HCT116 (cell line): Measurements from ENCODE around the gene MCC. TPM values are rescaled to one million over a fixed set of nuclear protein-coding genes. Genes with fewer than 3 reads are reported as not detected.

Source experiments
- ATAC-seq: fragments of 200-7000 bp; cut with Tn5 transposase; 2 replicates; pipeline ENCODE4 v1.9.1; 2020; ENCODE audit warnings: mild to moderate bottlenecking, moderate library complexity
- BruUV-seq: library from RNA; stranded (reverse); fragments of 400-500 nt; replicated peaks from 2 replicates; lab custom pipeline; 2021; lab: Mats Ljungman, UMichigan
- CTCF ChIA-PET: fragments of 300-600 bp; sonication (Branson Sonifier 250); formaldehyde crosslinking; loops from one replicate; lab custom pipeline; 2021; ENCODE audit warnings: antibody characterized with exemption; lab: Charles Lee
- POLR2A ChIA-PET: fragments of 300-600, 350-600 bp; sonication (Branson Sonifier 250); formaldehyde crosslinking; loops from one replicate; lab custom pipeline; 2021; ENCODE audit warnings: antibody characterized with exemption; lab: Charles Lee
- RAD21 ChIA-PET, 2 experiments: fragments of 300-600 bp; sonication (Branson Sonifier 250); formaldehyde crosslinking; loops; one replicate each; lab custom pipeline; 2023; ENCODE audit warnings: low total read pairs in 2 of 2; ENCODE audit not compliant: uncharacterized antibody in 2 of 2, unreplicated experiment in 2 of 2, low non-redundant PET in 1 of 2; lab: Charles Lee
- DNase-seq: peaks from one replicate; pipeline ENCODE4 v3.0.0-alpha.2; 2010; ENCODE audit warnings: low read depth, low spot score
- H2AFZ ChIP-seq: fragments of 200-600 bp; shearing (Covaris generic), sonication (generic); 2 replicates; pipeline ENCODE4 v1.6.1; 2017; ENCODE audit warnings: low read depth, mixed run types, mixed read lengths, antibody characterized with exemption, low read length; ENCODE audit not compliant: poor library complexity, severe bottlenecking
- H3K27ac ChIP-seq: 2 replicates; pipeline ENCODE4 v1.5.1; 2012; ENCODE audit warnings: low read depth, low read length
- H3K27me3 ChIP-seq: fragments of 200-600 bp; sonication (generic); 2 replicates; pipeline ENCODE4 v1.6.1; 2016; ENCODE audit warnings: mixed run types, low read length, mixed read lengths; ENCODE audit not compliant: insufficient read depth
- H3K36me3 ChIP-seq, 2 experiments: fragments of 200-500 bp in 1 of 2; fragments of 200-600 bp in 1 of 2; sonication (Bioruptor generic) in 1 of 2; sonication (generic) in 1 of 2; 2 replicates each; pipeline versions ENCODE4 v1.5.1 to v1.6.1; 2014 to 2016; ENCODE audit warnings: low read length in 2 of 2, inconsistent platforms in 1 of 2, mixed read lengths in 1 of 2, mixed run types in 1 of 2; ENCODE audit not compliant: insufficient read depth in 2 of 2, control insufficient read depth in 1 of 2
- H3K4me1 ChIP-seq, 2 experiments: fragments of 200-600 bp in 1 of 2; sonication (generic) in 1 of 2; 2 replicates each; pipeline versions ENCODE4 v1.5.1 to v1.6.1; 2012 to 2017; ENCODE audit warnings: low read length in 2 of 2, inconsistent platforms in 1 of 2, mild to moderate bottlenecking in 1 of 2, mixed read lengths in 1 of 2, mixed run types in 1 of 2, moderate library complexity in 1 of 2; ENCODE audit not compliant: insufficient read depth in 2 of 2, control insufficient read depth in 1 of 2
- H3K4me2 ChIP-seq: fragments of 200-600 bp; sonication (generic); 2 replicates; pipeline ENCODE4 v1.6.1; 2017; ENCODE audit warnings: mixed run types, low read length, mixed read lengths
- H3K4me3 ChIP-seq, 2 experiments: fragments of 200-600 bp in 1 of 2; sonication (generic) in 1 of 2; replicated peaks in 1 of 2; 2 replicates each; pipeline ENCODE4 v1.5.1; 2011 to 2016; ENCODE audit warnings: low read length in 2 of 2, control low read depth in 1 of 2, low read depth in 1 of 2, mild to moderate bottlenecking in 1 of 2, mixed read lengths in 1 of 2, mixed run types in 1 of 2
- H3K79me2 ChIP-seq: fragments of 200-600 bp; sonication (generic); 2 replicates; pipeline ENCODE4 v1.6.1; 2017; ENCODE audit warnings: mild to moderate bottlenecking, mixed run types, low read length, moderate library complexity, mixed read lengths; ENCODE audit not compliant: insufficient read depth
- H3K9ac ChIP-seq: fragments of 200-600 bp; sonication (generic); 2 replicates; pipeline ENCODE4 v1.6.1; 2016; ENCODE audit warnings: low read length, mixed read lengths
- H3K9me2 ChIP-seq: fragments of 200-600 bp; sonication (generic), shearing (Covaris generic); 2 replicates; pipeline ENCODE4 v1.6.1; 2017; ENCODE audit warnings: mixed run types, mild to moderate bottlenecking, moderate library complexity; ENCODE audit not compliant: insufficient read depth
- H3K9me3 ChIP-seq, 2 experiments: fragments of 200-500 bp in 1 of 2; fragments of 200-600 bp in 1 of 2; sonication (Bioruptor generic) in 1 of 2; sonication (generic) in 1 of 2; 2 replicates each; pipeline ENCODE4 v1.6.1; 2014 to 2017; ENCODE audit warnings: low read length in 2 of 2, mixed read lengths in 2 of 2, inconsistent platforms in 1 of 2, low read depth in 1 of 2, mild to moderate bottlenecking in 1 of 2, mixed run types in 1 of 2, moderate library complexity in 1 of 2; ENCODE audit not compliant: control insufficient read depth in 1 of 2, insufficient read depth in 1 of 2
- H4K20me1 ChIP-seq: fragments of 200-600 bp; sonication (generic), shearing (Covaris generic); 2 replicates; pipeline ENCODE4 v1.6.1; 2017; ENCODE audit warnings: mixed run types, mild to moderate bottlenecking, moderate library complexity; ENCODE audit not compliant: insufficient read depth
- ATF3 ChIP-seq: IDR thresholded peaks from 2 replicates; pipeline ENCODE4 v1.6.1; 2012
- CBX3 ChIP-seq: IDR thresholded peaks from 2 replicates; pipeline ENCODE4 v1.6.1; 2012; ENCODE audit warnings: low read depth
- EGR1 ChIP-seq: IDR thresholded peaks from 2 replicates; pipeline ENCODE4 v1.6.1; 2012; ENCODE audit warnings: low read depth
- ELF1 ChIP-seq: IDR thresholded peaks from 2 replicates; pipeline ENCODE4 v1.6.1; 2012; ENCODE audit warnings: low read depth, borderline replicate concordance
- EZH2 ChIP-seq: fragments of 200-600 bp; sonication (generic); IDR thresholded peaks from 2 replicates; pipeline ENCODE4 v1.6.1; 2017; ENCODE audit warnings: antibody characterized with exemption, mixed run types
- EZH2phosphoT487 ChIP-seq: fragments of 200-600 bp; IDR thresholded peaks from 2 replicates; pipeline ENCODE4 v1.6.1; 2018; ENCODE audit warnings: antibody characterized with exemption, borderline replicate concordance
- FOSL1 ChIP-seq: IDR thresholded peaks from 2 replicates; pipeline ENCODE4 v1.6.1; 2012; ENCODE audit warnings: low read depth
- JUND ChIP-seq: IDR thresholded peaks from 2 replicates; pipeline ENCODE4 v1.6.1; 2012
- MAX ChIP-seq: IDR thresholded peaks from 2 replicates; pipeline ENCODE4 v1.6.1; 2012
- POLR2AphosphoS5 ChIP-seq: IDR thresholded peaks from 2 replicates; pipeline ENCODE4 v1.6.1; 2011; ENCODE audit warnings: mild to moderate bottlenecking, low read depth, low read length, moderate library complexity
- REST ChIP-seq: IDR thresholded peaks from 2 replicates; pipeline ENCODE4 v1.6.1; 2012; ENCODE audit warnings: low read depth
- SP1 ChIP-seq: IDR thresholded peaks from 2 replicates; pipeline ENCODE4 v1.6.1; 2012; ENCODE audit warnings: low read depth
- TCF7L2 ChIP-seq: IDR thresholded peaks from 2 replicates; pipeline ENCODE4 v1.7.0; 2011; ENCODE audit warnings: borderline replicate concordance, inconsistent platforms; ENCODE audit not compliant: insufficient read depth, insufficient read length; ENCODE audit errors: extremely low read depth
- YY1 ChIP-seq: IDR thresholded peaks from 2 replicates; pipeline ENCODE4 v1.6.1; 2011; ENCODE audit warnings: low read length, low read depth, moderate library complexity, mild to moderate bottlenecking; ENCODE audit not compliant: insufficient replicate concordance; ENCODE audit errors: extremely low read depth
- intact Hi-C: fragments of 100-400 bp; cut with micrococcal nuclease; formaldehyde crosslinking; loops from 2 replicates; pipeline ENCODE4 v1.10.0; 2022
- total RNA-seq: library from RNA; stranded (reverse); gene quantifications from one replicate; pipeline ENCODE4 v1.2.1, GENCODE V29; 2021; ENCODE audit not compliant: unreplicated experiment

MCC gene
- total RNA-seq, 1 experiment from 2014 or later: 20.1 TPM

- TF ChIP-seq ATF3: no peak
- no peak for TF ChIP-seq CBX3
Observed at GRCh38 chr5:113397046-113397445, 91.2 kb downstream of the MCC start (continued).

- CTCF ChIA-PET: no interaction called here
- no peaks in the 10 kb centered on the region for H3K27me3 ChIP-seq
- no peaks in the 10 kb centered on the region for H4K20me1 ChIP-seq
- BruUV-seq: no TSS peak
- no peak overlapping the region for H3K4me3 ChIP-seq
- no peaks in the 10 kb centered on the region for H3K36me3 ChIP-seq
- no peak overlapping the region for H3K27ac ChIP-seq
- TF ChIP-seq MAX: no peak
- TF ChIP-seq ELF1: no peak
- TF ChIP-seq POLR2AphosphoS5: no peak
- TF ChIP-seq EZH2phosphoT487: no peak
- TF ChIP-seq TCF7L2: no peak
- TF ChIP-seq FOSL1: no peak
- TF ChIP-seq EZH2: no peak
- TF ChIP-seq YY1: no peak
- TF ChIP-seq EGR1: no peak
- TF ChIP-seq SP1: no peak
- TF ChIP-seq JUND: no peak
- no peak for TF ChIP-seq REST
- no peak for TF ChIP-seq CBX3
- H3K9me3 ChIP-seq: no peaks in the 10 kb centered on the region
- RAD21 ChIA-PET: no interaction called here
- no peaks in the 10 kb centered on the region for H3K4me1 ChIP-seq
- H2AFZ ChIP-seq: no peak overlapping the region
- H3K9ac ChIP-seq: no peak overlapping the region
- POLR2A ChIA-PET: no interaction called here
- H3K79me2 ChIP-seq: no peaks in the 10 kb centered on the region
- H3K9me2 ChIP-seq: no peaks in the 10 kb centered on the region
- no peak for DNase-seq
- H3K4me2 ChIP-seq: no peak overlapping the region
- intact Hi-C loops: no loop called here
- ATAC-seq: no peak
Observed at GRCh38 chr5:113394658-113395057, 93.6 kb downstream of the MCC start.
